GM21529 (cell line): ENCODE results near the gene ACVRL1.

Source experiments
- ATAC-seq: cut with Tn5 transposase; IDR thresholded peaks from one replicate; pipeline ENCODE4 v1.9.1; 2021; ENCODE audit not compliant: unreplicated experiment

The ACVRL1 gene

GRCh38 chr12:51914034-51914923 is 7.0 kb downstream of the ACVRL1 start:
- ATAC-seq, result no peak

DNA sequence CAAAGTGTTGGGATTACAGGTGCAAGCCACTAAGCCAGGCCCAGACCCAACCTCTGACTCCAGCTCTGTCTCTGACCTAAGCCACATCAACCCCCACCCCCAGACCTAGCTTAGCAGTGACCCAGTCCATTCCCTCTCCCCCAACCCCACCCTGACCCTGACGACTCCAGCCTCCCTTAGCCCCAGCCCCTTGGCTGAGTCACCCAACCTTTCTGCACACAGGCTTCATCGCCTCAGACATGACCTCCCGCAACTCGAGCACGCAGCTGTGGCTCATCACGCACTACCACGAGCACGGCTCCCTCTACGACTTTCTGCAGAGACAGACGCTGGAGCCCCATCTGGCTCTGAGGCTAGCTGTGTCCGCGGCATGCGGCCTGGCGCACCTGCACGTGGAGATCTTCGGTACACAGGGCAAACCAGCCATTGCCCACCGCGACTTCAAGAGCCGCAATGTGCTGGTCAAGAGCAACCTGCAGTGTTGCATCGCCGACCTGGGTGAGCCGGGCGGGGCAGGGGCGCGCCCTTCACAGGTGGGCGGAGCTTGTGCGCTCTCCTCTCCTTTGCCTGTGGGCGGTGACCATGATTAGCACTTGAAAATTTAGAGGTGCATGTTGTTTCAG is 7.8 kb downstream of the ACVRL1 start:
- no peak for ATAC-seq

GRCh38 chr12:51915951-51916350 is 8.6 kb downstream of the ACVRL1 start:
- no peak for ATAC-seq

- no peak for ATAC-seq
Observed at GRCh38 chr12:51917041-51917590, 9.8 kb downstream of the ACVRL1 start.

DNA sequence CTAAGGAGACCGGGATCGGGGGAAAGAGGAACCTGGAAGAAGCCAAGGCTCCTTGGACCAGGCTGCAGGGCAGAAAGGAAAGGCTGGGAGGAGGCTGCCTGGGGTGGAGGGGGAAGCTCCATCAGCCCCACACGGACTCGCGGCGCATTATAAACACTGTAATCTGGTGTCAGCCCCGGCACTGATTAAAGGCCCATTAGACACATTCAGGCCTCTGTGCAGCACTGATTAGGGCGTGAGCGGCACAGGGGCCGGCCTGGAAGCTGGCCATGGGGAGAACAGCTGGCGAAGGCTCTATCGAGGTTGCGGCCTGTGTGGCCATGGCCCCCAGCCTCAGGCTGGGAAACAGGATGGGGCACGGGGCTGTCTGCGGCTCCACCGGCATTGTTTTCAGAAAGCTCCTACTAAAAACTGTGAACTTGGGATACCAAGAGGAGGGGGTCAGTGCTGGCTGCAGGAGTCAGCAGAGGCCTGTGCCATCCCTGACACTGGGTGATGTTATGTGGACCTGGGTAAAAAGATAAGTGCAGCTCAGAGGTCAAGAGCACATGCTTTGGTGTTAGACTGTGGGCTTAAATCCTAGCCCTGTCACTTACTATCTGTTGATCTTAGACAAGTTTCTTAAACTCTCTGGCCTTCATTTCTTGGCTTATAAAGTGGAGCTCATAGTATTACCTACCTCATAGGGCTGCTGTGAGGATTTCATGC is 10.6 kb downstream of the ACVRL1 start:
- ATAC-seq, result no peak

DNA sequence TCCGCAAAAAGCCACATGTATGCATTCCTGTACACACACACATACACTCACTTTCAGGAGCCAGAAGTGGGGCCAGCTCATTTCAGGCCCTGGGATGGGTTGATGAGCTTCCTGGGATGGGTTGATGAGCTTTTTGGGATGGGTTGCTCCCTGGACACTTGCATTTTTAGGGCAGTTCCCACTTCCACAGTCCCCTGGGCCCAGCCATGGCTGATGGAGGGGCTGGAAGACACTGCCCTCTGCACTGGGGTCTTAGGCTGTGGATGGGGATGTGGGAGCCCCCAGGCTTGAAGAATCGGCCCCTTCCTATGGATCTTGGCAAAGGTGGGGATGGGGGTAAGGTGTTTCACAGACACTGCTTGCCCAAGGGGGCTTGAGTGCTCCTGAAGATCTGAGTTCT is 12.7 kb downstream of the ACVRL1 start:
- no peak for ATAC-seq

- ATAC-seq, result no peak
Observed at GRCh38 chr12:51921017-51921725, 13.9 kb downstream of the ACVRL1 start.

DNA sequence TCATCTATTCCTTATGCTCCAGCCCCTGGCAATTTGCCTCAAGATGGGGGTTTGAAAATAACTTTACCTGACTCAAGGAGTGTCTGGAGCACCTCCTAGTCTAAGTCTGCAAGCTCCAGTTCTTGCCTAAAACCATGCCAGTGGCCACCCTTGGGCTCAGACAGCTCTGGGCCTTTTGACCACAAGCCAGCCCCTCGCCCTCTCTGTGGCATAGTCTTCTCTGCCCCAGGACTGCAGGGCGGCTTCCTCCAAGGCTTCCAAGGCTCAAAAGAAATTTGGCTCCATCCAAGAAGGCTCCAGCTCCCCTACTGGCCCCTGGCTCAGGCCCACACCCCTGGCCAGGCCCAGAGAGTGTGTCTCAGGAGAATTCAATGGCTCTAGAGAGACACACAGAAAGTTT is 14.8 kb downstream of the ACVRL1 start:
- ATAC-seq, result no peak

DNA sequence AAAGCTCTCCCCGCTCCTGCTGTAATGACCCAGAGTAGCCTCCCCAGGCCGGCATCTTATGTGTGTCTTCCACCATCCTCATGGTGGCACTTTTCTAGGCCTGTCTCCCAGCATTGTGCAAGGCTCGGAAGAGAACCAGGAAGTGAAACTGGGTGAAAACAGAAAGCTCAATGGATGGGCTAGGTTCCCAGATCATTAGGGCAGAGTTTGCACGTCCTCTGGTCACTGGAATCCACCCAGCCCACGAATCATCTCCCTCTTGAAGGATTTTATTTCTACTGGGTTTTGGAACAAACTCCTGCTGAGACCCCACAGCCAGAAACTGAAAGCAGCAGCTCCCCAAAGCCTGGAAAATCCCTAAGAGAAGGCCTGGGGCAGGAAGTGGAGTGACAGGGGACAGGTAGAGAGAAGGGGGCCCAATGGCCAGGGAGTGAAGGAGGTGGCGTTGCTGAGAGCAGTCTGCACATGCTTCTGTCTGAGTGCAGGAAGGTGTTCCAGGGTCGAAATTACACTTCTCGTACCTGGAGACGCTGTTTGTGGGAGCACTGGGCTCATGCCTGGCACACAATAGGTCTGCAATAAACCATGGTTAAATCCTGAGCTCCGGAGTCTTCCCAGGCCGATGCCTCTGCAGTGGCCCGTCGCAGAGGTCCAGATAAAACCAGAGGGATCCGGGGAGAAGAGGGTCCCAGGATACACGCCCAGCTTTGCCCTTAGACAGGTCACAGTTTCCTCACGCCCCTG is 15.6 kb downstream of the ACVRL1 start:
- ATAC-seq, result no peak

DNA sequence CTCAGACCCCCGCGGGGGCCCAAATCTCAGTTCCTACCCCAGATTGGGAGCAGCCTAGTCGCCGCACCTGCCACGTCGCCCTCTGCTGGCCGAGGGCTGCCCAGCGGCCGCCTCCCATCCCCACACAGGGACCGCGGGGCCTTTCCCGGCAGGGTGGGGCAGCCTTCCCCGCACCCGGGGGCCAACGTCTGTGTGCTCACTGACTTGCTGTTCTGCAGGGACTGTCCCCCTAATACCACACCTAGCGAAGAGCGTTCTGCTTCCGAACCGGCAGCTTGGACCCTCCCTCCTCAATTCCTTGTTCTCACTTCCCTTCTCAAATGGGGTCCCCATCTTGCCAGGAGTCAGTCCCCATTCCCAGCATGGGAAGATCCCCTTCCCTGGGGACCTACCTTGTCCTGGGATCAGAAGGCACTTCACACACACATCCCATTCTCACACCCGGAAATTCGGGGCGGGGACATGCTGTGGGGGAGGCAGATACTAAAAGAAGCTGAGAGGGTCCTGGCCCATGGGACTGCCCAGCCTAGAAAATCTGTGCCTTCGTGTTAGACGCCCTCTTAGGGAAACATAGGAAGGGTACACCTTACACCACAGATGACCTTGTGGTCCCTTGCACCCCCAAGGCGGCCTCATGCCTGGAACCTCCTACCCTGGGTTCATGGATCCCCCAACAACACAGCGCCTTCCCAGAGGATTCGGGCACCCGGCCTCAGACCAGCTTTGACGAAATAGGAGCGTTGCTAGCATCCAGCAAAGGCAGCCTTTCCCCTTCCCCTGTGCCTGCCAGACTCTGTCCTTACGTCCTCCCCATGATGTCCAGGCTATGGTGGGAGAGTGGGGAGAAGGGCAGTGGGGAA is 16.4 kb downstream of the ACVRL1 start:
- no peak for ATAC-seq

GRCh38 chr12:51924551-51925319 is 17.4 kb downstream of the ACVRL1 start:
- no peak for ATAC-seq

GRCh38 chr12:51925346-51926063 is 18.2 kb downstream of the ACVRL1 start:
- ATAC-seq, result no peak

DNA sequence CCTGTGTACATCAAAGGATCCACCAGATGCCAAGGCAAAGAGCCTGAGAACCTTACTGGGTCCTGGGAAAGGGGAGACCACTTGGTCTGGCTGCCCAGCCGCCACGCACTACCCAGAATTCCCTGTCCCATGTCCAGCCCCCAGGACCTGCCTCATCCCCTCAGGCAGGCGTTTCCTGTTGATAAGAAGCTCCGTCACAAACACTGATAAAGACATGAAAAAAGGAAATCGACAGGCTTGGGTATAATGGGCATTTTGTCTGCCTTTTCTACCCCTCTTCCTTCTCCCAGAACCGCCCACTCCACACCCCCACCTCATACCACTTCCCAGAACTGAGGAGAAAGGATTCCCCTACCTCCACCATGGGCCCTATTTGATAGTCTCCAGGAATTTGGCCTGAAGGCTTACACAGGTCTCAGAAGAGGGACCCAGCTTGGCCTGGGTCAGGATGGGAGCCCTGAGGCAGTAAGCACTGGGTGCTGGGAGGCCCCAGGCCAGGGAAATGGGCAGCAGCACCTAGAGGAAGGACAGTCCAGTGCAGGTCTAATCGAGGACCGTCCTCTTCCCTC is 18.8 kb downstream of the ACVRL1 start:
- no peak for ATAC-seq

GRCh38 chr12:51926718-51927117 is 19.4 kb downstream of the ACVRL1 start:
- no peak for ATAC-seq

DNA sequence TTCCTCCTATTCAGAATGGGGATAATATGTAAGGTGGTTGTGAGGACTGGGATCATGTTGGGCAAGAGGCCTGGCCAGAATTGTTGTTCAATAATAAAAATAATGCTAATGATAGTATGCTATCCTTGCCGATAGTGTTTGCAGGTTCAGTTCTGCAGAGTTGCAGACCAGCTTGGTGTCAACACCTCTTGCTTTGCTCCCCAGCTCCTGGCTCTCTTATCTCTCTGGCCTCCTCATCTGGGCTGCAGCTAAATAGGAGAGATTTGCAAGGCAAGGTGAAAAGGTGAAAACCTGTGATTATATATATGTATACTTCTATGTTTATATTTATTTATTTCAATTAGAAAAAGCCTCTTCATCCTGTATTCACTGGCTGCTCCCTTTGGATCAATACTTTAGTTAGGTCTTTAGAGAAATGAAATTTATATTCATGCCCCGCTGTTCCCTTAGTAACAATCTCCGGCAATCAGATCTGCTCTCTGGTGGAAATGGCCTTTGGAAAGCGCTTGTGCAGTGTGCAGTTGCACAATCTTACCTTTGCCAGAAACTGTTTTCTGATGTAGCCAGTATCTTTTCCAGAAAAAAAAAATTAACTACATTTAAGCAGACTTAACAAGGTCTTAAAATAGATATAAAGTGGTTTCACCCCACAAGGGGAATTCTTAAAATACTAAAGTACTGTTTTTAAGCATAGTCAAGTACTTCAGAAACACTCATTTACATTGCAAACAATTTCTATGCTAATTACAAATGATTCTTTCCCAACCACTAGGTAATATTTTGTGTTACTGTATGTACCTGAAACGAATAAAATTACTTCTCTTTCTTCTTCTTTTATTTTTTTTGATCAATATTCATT is 25.1 kb downstream of the ACVRL1 start:
- ATAC-seq, result no peak

GRCh38 chr12:51934080-51934479 is 26.8 kb downstream of the ACVRL1 start:
- no peak for ATAC-seq

GRCh38 chr12:51937926-51938325 is 30.6 kb downstream of the ACVRL1 start:
- no peak for ATAC-seq
